CD4-positive, alpha-beta T cell (primary cell): ENCODE measurements around the gene SAMD9. TPM values are rescaled to one million over a fixed set of nuclear protein-coding genes. Genes with fewer than 3 reads are reported as not detected.
A peak's percentile ranks its signal among the peaks of the same experiment; 100 is the strongest.
"Not testable (repeated sequence)": the region's sequence is repeated elsewhere in the genome, so short reads cannot be mapped to it uniquely, and the experiment has no call there.

Experiments used
- ATAC-seq: fragments of 200-7000 bp; cut with Tn5 transposase; one replicate; pipeline ENCODE4 v1.10.0; 2022; ENCODE audit warnings: mild to moderate bottlenecking; ENCODE audit not compliant: poor library complexity
- CTCF ChIA-PET: fragments of 350-600 bp; sonication (Branson Sonifier 250); formaldehyde crosslinking; loops from one replicate; lab custom pipeline; 2021; ENCODE audit warnings: antibody characterized with exemption, inconsistent platforms; lab: Charles Lee
- POLR2A ChIA-PET: fragments of 350-600 bp; sonication (Branson Sonifier 250); formaldehyde crosslinking; loops from one replicate; lab custom pipeline; 2021; ENCODE audit warnings: antibody characterized with exemption, inconsistent platforms; lab: Charles Lee
- DNase-seq, 14 experiments: peaks; one replicate each; pipeline ENCODE4 v3.0.0-alpha.2; 2013 to 2020; ENCODE audit warnings: mixed read lengths in 2 of 14
- H3K27ac ChIP-seq, 2 donors: one replicate each; pipeline versions ENCODE4 v1.5.1 to v1.7.0; 2013; ENCODE audit warnings: low read length in 2 of 2, low read depth in 1 of 2, mild to moderate bottlenecking in 1 of 2
- H3K27me3 ChIP-seq, 2 experiments: 1 replicate in 1 of 2; 2 replicates in 1 of 2; pipeline versions ENCODE4 v1.6.1 to v1.7.0; 2013; ENCODE audit warnings: low read length in 2 of 2, control low read depth in 1 of 2, mild to moderate bottlenecking in 1 of 2, moderate library complexity in 1 of 2; ENCODE audit not compliant: insufficient read depth in 2 of 2, control insufficient read depth in 1 of 2
- H3K36me3 ChIP-seq: one replicate; pipeline ENCODE4 v1.6.1; 2013; ENCODE audit warnings: low read length, control low read depth; ENCODE audit not compliant: insufficient read depth
- H3K4me1 ChIP-seq: one replicate; pipeline ENCODE4 v1.6.1; 2013; ENCODE audit warnings: low read length, control low read depth; ENCODE audit not compliant: insufficient read depth
- H3K4me3 ChIP-seq: one replicate; pipeline ENCODE4 v1.5.1; 2013; ENCODE audit warnings: mild to moderate bottlenecking, low read length, moderate library complexity
- H3K9me3 ChIP-seq, 2 experiments: 1 replicate in 1 of 2; 2 replicates in 1 of 2; pipeline versions ENCODE4 v1.6.1 to v1.7.0; 2013; ENCODE audit warnings: low read length in 2 of 2, mild to moderate bottlenecking in 2 of 2, control low read depth in 1 of 2, moderate library complexity in 1 of 2; ENCODE audit not compliant: control insufficient read depth in 1 of 2, insufficient read depth in 1 of 2
- H3K27ac Mint-ChIP-seq: one replicate; pipeline ENCODE4 v1.8.0; 2020; ENCODE audit warnings: mixed read lengths
- H3K27me3 Mint-ChIP-seq: one replicate; pipeline ENCODE4 v1.8.0; 2021; ENCODE audit warnings: mixed read lengths
- H3K36me3 Mint-ChIP-seq: one replicate; pipeline ENCODE4 v1.8.0; 2021; ENCODE audit warnings: low read depth, mixed read lengths
- H3K4me1 Mint-ChIP-seq: one replicate; pipeline ENCODE4 v1.8.0; 2021; ENCODE audit warnings: low read depth, mixed read lengths
- H3K4me3 Mint-ChIP-seq: one replicate; pipeline ENCODE4 v1.8.0; 2020; ENCODE audit warnings: mild to moderate bottlenecking, mixed read lengths
- H3K9me3 Mint-ChIP-seq: one replicate; pipeline ENCODE4 v1.8.0; 2020; ENCODE audit warnings: mixed read lengths
- CTCF ChIP-seq: fragments of 200-600 bp; IDR thresholded peaks from one replicate; pipeline ENCODE4 v1.8.0; 2022; ENCODE audit warnings: antibody characterized with exemption, mild to moderate bottlenecking
- intact Hi-C, 2 experiments: fragments of 100-400 bp; cut with DNase I in 1 of 2; cut with micrococcal nuclease in 1 of 2; formaldehyde crosslinking; loops; one replicate each; pipeline versions ENCODE4 v1.15.1 to v1.9.0; 2023 to 2025; cut with DNase I, micrococcal nuclease
- total RNA-seq, 174 experiments: library from RNA in 2 of 174; stranded (reverse) in 2 of 174; gene quantifications; one replicate each; pipeline ENCODE4 v1.2.3 and lab custom pipeline; 2021 to 2026

The SAMD9 gene
- total RNA-seq, 2 experiments from 2014 or later = 19.1 to 21.5 TPM

GRCh38 chr7:93108003-93108402 lies 9.8 kb downstream of the SAMD9 start:
- CTCF ChIA-PET = no interaction called here
- POLR2A ChIA-PET = interaction anchor here (1.4 kb wide), 1 partner anchor 10 kb away, joined by 4 read pairs; the partner anchor contains the start of gene SAMD9
- Histone ChIP-seq H3K36me3 (peaks cover 58% of the 10 kb centered on the region), H3K27ac (no peak overlapping the region), H3K4me3 (no peak overlapping the region), H3K4me1 (no peaks in the 10 kb centered on the region), H3K27me3 (no peaks in the 10 kb centered on the region), H3K9me3 (peaks cover 16 to 68% of the 10 kb centered on the region in 2 experiments)
- peaks cover 18% of the 10 kb centered on the region for H3K4me1 Mint-ChIP-seq
- no peak overlapping the region for H3K27ac Mint-ChIP-seq
- no peaks in the 10 kb centered on the region for H3K27me3 Mint-ChIP-seq
- H3K36me3 Mint-ChIP-seq = peaks cover 100% of the 10 kb centered on the region
- no peak for TF ChIP-seq CTCF
- intact Hi-C loops = no loop called here
- peaks cover 22% of the 10 kb centered on the region for H3K9me3 Mint-ChIP-seq
- no peak for DNase-seq
- ATAC-seq = no peak
- no peak overlapping the region for H3K4me3 Mint-ChIP-seq

- peaks cover 25% of the 10 kb centered on the region for H3K36me3 Mint-ChIP-seq
- Histone ChIP-seq H3K27me3 (no peaks in the 10 kb centered on the region), H3K4me1 (no peaks in the 10 kb centered on the region), H3K4me3 (no peak overlapping the region), H3K27ac (no peak overlapping the region), H3K9me3 (peaks cover 9 to 53% of the 10 kb centered on the region in 2 experiments), H3K36me3 (no peaks in the 10 kb centered on the region)
- no peaks in the 10 kb centered on the region for H3K4me1 Mint-ChIP-seq
- TF ChIP-seq CTCF = no peak
- CTCF ChIA-PET = no interaction called here
- H3K27me3 Mint-ChIP-seq = no peaks in the 10 kb centered on the region
- DNase-seq = no peak
- no peak overlapping the region for H3K4me3 Mint-ChIP-seq
- H3K27ac Mint-ChIP-seq = no peak overlapping the region
- intact Hi-C loops = no loop called here
- no peak for ATAC-seq
- POLR2A ChIA-PET = interaction anchor here (1.8 kb wide), 1 partner anchor 20 kb away, joined by 4 read pairs; no protein-coding TSS in a partner anchor
- H3K9me3 Mint-ChIP-seq = peaks cover 15% of the 10 kb centered on the region
Observed at GRCh38 chr7:93097388-93097787, 20.4 kb downstream of the SAMD9 start.

GRCh38 chr7:93092757-93093370 lies 24.9 kb downstream of the SAMD9 start:
- Mint-ChIP-seq H3K27ac (no peak overlapping the region), H3K36me3 (peaks cover 4% of the 10 kb centered on the region), H3K27me3 (peaks cover 20% of the 10 kb centered on the region), H3K9me3 (peaks cover 12% of the 10 kb centered on the region), H3K4me1 (no peaks in the 10 kb centered on the region), H3K4me3 (no peak overlapping the region)
- POLR2A ChIA-PET = no interaction called here
- CTCF ChIA-PET = no interaction called here
- DNase-seq = peak in 3 of 14 experiments; percentile 11 to 16 (median 15)
- no peak for ATAC-seq
- no peak overlapping the region for H3K27ac ChIP-seq
- no peaks in the 10 kb centered on the region for H3K27me3 ChIP-seq
- no peak overlapping the region for H3K4me3 ChIP-seq
- intact Hi-C loops = no loop called here
- no peaks in the 10 kb centered on the region for H3K4me1 ChIP-seq
- no peak for TF ChIP-seq CTCF
- no peaks in the 10 kb centered on the region for H3K36me3 ChIP-seq
- H3K9me3 ChIP-seq = peaks cover 8 to 12% of the 10 kb centered on the region in 2 experiments

- H3K9me3 Mint-ChIP-seq, H3K36me3 Mint-ChIP-seq, H3K36me3 ChIP-seq, H3K4me1 ChIP-seq, ATAC-seq, H3K4me3 Mint-ChIP-seq, POLR2A ChIA-PET, H3K27ac Mint-ChIP-seq, DNase-seq, H3K27me3 ChIP-seq, intact Hi-C loops, H3K4me3 ChIP-seq, H3K27ac ChIP-seq, H3K4me1 Mint-ChIP-seq, CTCF ChIA-PET: not testable (repeated sequence)
- H3K27me3 Mint-ChIP-seq = peaks cover 39% of the 10 kb centered on the region
- peaks cover 7 to 13% of the 10 kb centered on the region in 2 experiments for H3K9me3 ChIP-seq
Observed at GRCh38 chr7:93073357-93073756, 44.4 kb downstream of the SAMD9 start.
